ENCODE results near the gene MASTL. TPM values are rescaled to one million over a fixed set of nuclear protein-coding genes. Genes with fewer than 3 reads are reported as not detected.

The MASTL gene
- polyA plus RNA-seq: 3.6 and 4.2 TPM in 2 replicates

DNA sequence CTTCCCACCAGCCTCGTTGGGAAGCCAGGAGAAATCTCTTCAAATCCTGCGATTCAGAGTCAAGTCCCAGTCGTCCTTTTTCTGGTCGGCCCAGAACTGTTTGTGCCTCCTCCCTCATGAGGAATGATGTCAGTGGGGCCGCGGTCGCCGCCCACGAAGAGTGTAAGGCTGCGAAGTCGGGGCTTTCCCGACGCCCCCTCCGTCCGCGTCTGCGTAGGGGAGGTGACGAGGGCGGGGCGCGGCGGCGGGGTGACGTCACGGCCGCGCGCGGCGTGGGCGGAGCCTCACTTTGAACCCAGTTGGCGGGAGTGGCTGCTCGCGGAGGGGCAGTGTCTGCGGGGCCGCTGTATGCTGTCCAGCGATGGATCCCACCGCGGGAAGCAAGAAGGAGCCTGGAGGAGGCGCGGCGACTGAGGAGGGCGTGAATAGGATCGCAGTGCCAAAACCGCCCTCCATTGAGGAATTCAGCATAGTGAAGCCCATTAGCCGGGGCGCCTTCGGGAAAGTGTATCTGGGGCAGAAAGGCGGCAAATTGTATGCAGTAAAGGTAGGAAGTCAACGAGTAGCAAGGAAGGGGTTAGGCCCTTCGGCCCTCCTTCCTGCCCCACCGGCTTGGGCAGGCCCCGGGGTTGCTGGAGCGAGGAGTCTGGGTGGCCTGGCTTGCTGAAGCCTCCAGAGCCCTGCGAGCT is at the start of gene MASTL:
Gene MASTL, plus strand, starts transcription at position 287 of the 689 bp plus-strand sequence. Its CDS starts 75 bp downstream, at position 362.

Other genes with a start within 250 kb of the MASTL start
- gene ANKRD26, start 54.9 kb upstream of the MASTL start, polyA plus RNA-seq: 22.6 and 39.1 TPM in 2 replicates
- gene YME1L1, start 968 bp upstream of the MASTL start, polyA plus RNA-seq: 27.0 and 27.9 TPM in 2 replicates
- 45.2 and 48.7 TPM in 2 replicates for gene ACBD5, start 85.4 kb downstream of the MASTL start, polyA plus RNA-seq

Measured in Purkinje cell (primary cell).